Measurements from ENCODE around the gene KRT13. TPM values are rescaled to one million over a fixed set of nuclear protein-coding genes. Genes with fewer than 3 reads are reported as not detected.

Gene KRT13
- total and polyA plus RNA-seq, 2 experiments from 2014 or later: 8.1 to 24.8 TPM

GRCh38 chr17:41499714-41500113 lies 5.7 kb downstream of the KRT13 start:
- H3K79me2 ChIP-seq: no peaks in the 10 kb centered on the region
- no peaks in the 10 kb centered on the region for H3K36me3 ChIP-seq (replicated peaks; ENCODE audit: insufficient read depth, low read depth)
- no peak overlapping the region for H3K4me3 ChIP-seq
- no peaks in the 10 kb centered on the region for H3K27me3 ChIP-seq
- 90% methylated on average over 5 of the region's 5 CpGs for WGBS (ENCODE audit: low lambda C conversion rate, missing lambda C conversion rate)
- no peak overlapping the region for H3K4me2 ChIP-seq
- TF ChIP-seq, protein P1, sequence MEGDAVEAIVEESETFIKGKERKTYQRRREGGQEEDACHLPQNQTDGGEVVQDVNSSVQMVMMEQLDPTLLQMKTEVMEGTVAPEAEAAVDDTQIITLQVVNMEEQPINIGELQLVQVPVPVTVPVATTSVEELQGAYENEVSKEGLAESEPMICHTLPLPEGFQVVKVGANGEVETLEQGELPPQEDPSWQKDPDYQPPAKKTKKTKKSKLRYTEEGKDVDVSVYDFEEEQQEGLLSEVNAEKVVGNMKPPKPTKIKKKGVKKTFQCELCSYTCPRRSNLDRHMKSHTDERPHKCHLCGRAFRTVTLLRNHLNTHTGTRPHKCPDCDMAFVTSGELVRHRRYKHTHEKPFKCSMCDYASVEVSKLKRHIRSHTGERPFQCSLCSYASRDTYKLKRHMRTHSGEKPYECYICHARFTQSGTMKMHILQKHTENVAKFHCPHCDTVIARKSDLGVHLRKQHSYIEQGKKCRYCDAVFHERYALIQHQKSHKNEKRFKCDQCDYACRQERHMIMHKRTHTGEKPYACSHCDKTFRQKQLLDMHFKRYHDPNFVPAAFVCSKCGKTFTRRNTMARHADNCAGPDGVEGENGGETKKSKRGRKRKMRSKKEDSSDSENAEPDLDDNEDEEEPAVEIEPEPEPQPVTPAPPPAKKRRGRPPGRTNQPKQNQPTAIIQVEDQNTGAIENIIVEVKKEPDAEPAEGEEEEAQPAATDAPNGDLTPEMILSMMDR (IDR thresholded peaks at IDR 0.05; ENCODE audit: poor library complexity): no peak
- no peak for TF ChIP-seq EZH2phosphoT487 (IDR thresholded peaks at IDR 0.05; ENCODE audit: low read depth, severe bottlenecking, unreplicated experiment)
- TF ChIP-seq EZH2 (IDR thresholded peaks at IDR 0.05; ENCODE audit: borderline replicate concordance): no peak
- no peak overlapping the region for H2AFZ ChIP-seq
- no peak for DNase-seq (ENCODE audit: low spot score)
- H3K4me1 ChIP-seq (ENCODE audit: insufficient read depth): no peaks in the 10 kb centered on the region
- no peaks in the 10 kb centered on the region for H3K9me3 ChIP-seq (ENCODE audit: low read depth)
- no peaks in the 10 kb centered on the region for H3K9me2 ChIP-seq (replicated peaks; ENCODE audit: insufficient read depth)
- H4K20me1 ChIP-seq (ENCODE audit: insufficient read depth, poor library complexity, severe bottlenecking): no peaks in the 10 kb centered on the region
- no peak overlapping the region for H3K27ac ChIP-seq

GRCh38 chr17:41498276-41498675 lies 7.1 kb downstream of the KRT13 start:
- Histone ChIP-seq H3K4me2 (no peak overlapping the region), H3K36me3 (replicated peaks; ENCODE audit: insufficient read depth, low read depth) (no peaks in the 10 kb centered on the region), H3K9me3 (ENCODE audit: low read depth) (no peaks in the 10 kb centered on the region), H4K20me1 (ENCODE audit: insufficient read depth, poor library complexity, severe bottlenecking) (no peaks in the 10 kb centered on the region), H3K4me3 (no peak overlapping the region), H3K27ac (no peak overlapping the region), H3K4me1 (ENCODE audit: insufficient read depth) (peaks cover 2% of the 10 kb centered on the region), H3K27me3 (no peaks in the 10 kb centered on the region), H2AFZ (no peak overlapping the region), H3K79me2 (no peaks in the 10 kb centered on the region), H3K9me2 (replicated peaks; ENCODE audit: insufficient read depth) (no peaks in the 10 kb centered on the region)
- TF ChIP-seq, protein P1 (IDR thresholded peaks at IDR 0.05; ENCODE audit: poor library complexity): no peak
- no peak for TF ChIP-seq EZH2phosphoT487 (IDR thresholded peaks at IDR 0.05; ENCODE audit: low read depth, severe bottlenecking, unreplicated experiment)
- no peak for TF ChIP-seq EZH2 (IDR thresholded peaks at IDR 0.05; ENCODE audit: borderline replicate concordance)
- no peak for DNase-seq (ENCODE audit: low spot score)
- WGBS (ENCODE audit: low lambda C conversion rate, missing lambda C conversion rate): 75% methylated on average over 6 of the region's 6 CpGs

- 71% methylated on average over 12 of the region's 12 CpGs for WGBS (ENCODE audit: low lambda C conversion rate, missing lambda C conversion rate)
- Histone ChIP-seq H2AFZ (no peak overlapping the region), H3K4me2 (no peak overlapping the region), H3K9me2 (replicated peaks; ENCODE audit: insufficient read depth) (no peaks in the 10 kb centered on the region), H3K4me1 (ENCODE audit: insufficient read depth) (peaks cover 8% of the 10 kb centered on the region), H3K4me3 (no peak overlapping the region), H3K36me3 (replicated peaks; ENCODE audit: insufficient read depth, low read depth) (no peaks in the 10 kb centered on the region), H4K20me1 (ENCODE audit: insufficient read depth, poor library complexity, severe bottlenecking) (no peaks in the 10 kb centered on the region), H3K27me3 (no peaks in the 10 kb centered on the region), H3K9me3 (ENCODE audit: low read depth) (no peaks in the 10 kb centered on the region), H3K79me2 (no peaks in the 10 kb centered on the region), H3K27ac (no peak overlapping the region)
- TF ChIP-seq, protein P1 (IDR thresholded peaks at IDR 0.05; ENCODE audit: poor library complexity): peak; percentile 59
- TF ChIP-seq EZH2phosphoT487 (IDR thresholded peaks at IDR 0.05; ENCODE audit: low read depth, severe bottlenecking, unreplicated experiment): no peak
- TF ChIP-seq EZH2 (IDR thresholded peaks at IDR 0.05; ENCODE audit: borderline replicate concordance): no peak
- peak; percentile 79 for DNase-seq (ENCODE audit: low spot score)
Observed at GRCh38 chr17:41496803-41497484, 8.5 kb downstream of the KRT13 start.

All from hepatocyte (in vitro differentiated cells).